ENCODE results near the gene ABCG5. TPM values are rescaled to one million over a fixed set of nuclear protein-coding genes. Genes with fewer than 3 reads are reported as not detected.

The ABCG5 gene
- total RNA-seq, 1 experiment from 2014 or later, result not detected

DNA sequence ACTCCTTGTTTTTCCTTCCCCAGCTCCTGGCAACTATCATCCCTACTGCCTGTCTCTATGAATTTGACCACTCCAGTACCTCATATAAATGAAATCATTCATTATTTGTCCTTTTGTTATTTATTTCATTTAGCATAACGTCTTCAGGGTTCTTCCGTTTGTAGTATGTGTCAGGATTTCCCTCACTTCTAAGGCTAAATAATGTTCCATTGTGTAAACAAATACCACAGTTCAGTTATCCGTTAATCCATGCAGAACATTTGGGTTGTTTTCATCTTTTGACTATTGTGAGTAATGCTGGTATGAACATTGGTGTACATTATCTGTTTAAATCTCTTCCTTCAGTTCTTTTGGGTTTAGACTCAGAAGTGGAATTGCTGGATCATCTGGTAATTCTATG is 46.0 kb downstream of the ABCG5 start:
- POLR2A ChIA-PET, result no interaction called here
- Mint-ChIP-seq H3K27me3 (ENCODE audit: low read depth) (no peaks in the 10 kb centered on the region), H3K4me3 (no peak overlapping the region), H3K36me3 (no peaks in the 10 kb centered on the region), H3K9me3 (no peaks in the 10 kb centered on the region), H3K4me1 (no peaks in the 10 kb centered on the region), H3K27ac (no peak overlapping the region)
- TF ChIP-seq FOXJ3 (CRISPR knock-in tag; IDR thresholded peaks at IDR 0.05; ENCODE audit: borderline replicate concordance) (no peak), ZNF121 (CRISPR knock-in tag; IDR thresholded peaks at IDR 0.05) (no peak), NFATC4 (CRISPR knock-in tag; IDR thresholded peaks at IDR 0.05) (no peak), NR3C1 (CRISPR knock-in tag; conservative IDR thresholded peaks at IDR 0.05; ENCODE audit: low read depth) (no peak), ZNF671 (CRISPR knock-in tag; IDR thresholded peaks at IDR 0.05) (no peak), MYBL2 (CRISPR knock-in tag; IDR thresholded peaks at IDR 0.05) (no peak), ERG (CRISPR knock-in tag; IDR thresholded peaks at IDR 0.05) (no peak), ETV6 (CRISPR knock-in tag; IDR thresholded peaks at IDR 0.05) (no peak), CTCF (IDR thresholded peaks at IDR 0.05) (no peak), E2F1 (CRISPR knock-in tag; IDR thresholded peaks at IDR 0.05) (no peak), CREM (CRISPR knock-in tag; IDR thresholded peaks at IDR 0.05) (no peak), ZNF263 (CRISPR knock-in tag; IDR thresholded peaks at IDR 0.05; ENCODE audit: low read depth) (no peak), HMGA2 (CRISPR knock-in tag; IDR thresholded peaks at IDR 0.05) (no peak), PRRX2 (CRISPR knock-in tag; IDR thresholded peaks at IDR 0.05) (no peak)
- TF ChIP-seq, protein P1, sequence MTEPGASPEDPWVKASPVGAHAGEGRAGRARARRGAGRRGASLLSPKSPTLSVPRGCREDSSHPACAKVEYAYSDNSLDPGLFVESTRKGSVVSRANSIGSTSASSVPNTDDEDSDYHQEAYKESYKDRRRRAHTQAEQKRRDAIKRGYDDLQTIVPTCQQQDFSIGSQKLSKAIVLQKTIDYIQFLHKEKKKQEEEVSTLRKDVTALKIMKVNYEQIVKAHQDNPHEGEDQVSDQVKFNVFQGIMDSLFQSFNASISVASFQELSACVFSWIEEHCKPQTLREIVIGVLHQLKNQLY (CRISPR knock-in tag; IDR thresholded peaks at IDR 0.05), result no peak
- DNase-seq (ENCODE audit: low spot score) (no peak), ATAC-seq (no peak)
- CTCF ChIA-PET, result no interaction called here

- no peak overlapping the region for H3K4me3 Mint-ChIP-seq
- no peak for ATAC-seq
- no peaks in the 10 kb centered on the region for H3K9me3 Mint-ChIP-seq
- H3K27me3 Mint-ChIP-seq (ENCODE audit: low read depth), result no peaks in the 10 kb centered on the region
- DNase-seq (ENCODE audit: low spot score), result no peak
- ChIA-PET CTCF (no interaction called here), POLR2A (no interaction called here)
- no peak overlapping the region; the same call in 1 of the 2 replicates for H3K27ac Mint-ChIP-seq
- H3K4me1 Mint-ChIP-seq, result no peaks in the 10 kb centered on the region
- H3K36me3 Mint-ChIP-seq, result no peaks in the 10 kb centered on the region
- TF ChIP-seq, protein P2, sequence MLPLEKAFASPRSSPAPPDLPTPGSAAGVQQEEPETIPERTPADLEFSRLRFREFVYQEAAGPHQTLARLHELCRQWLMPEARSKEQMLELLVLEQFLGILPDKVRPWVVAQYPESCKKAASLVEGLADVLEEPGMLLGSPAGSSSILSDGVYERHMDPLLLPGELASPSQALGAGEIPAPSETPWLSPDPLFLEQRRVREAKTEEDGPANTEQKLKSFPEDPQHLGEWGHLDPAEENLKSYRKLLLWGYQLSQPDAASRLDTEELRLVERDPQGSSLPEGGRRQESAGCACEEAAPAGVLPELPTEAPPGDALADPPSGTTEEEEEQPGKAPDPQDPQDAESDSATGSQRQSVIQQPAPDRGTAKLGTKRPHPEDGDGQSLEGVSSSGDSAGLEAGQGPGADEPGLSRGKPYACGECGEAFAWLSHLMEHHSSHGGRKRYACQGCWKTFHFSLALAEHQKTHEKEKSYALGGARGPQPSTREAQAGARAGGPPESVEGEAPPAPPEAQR (CRISPR knock-in tag; IDR thresholded peaks at IDR 0.05), result no peak
- TF ChIP-seq ERG (CRISPR knock-in tag; IDR thresholded peaks at IDR 0.05), result no peak
- no peak for TF ChIP-seq JUN (CRISPR knock-in tag; IDR thresholded peaks at IDR 0.05)
- TF ChIP-seq NFYB (CRISPR knock-in tag; conservative IDR thresholded peaks at IDR 0.05; ENCODE audit: low read depth), result no peak
- TF ChIP-seq E2F5 (CRISPR knock-in tag; IDR thresholded peaks at IDR 0.05), result no peak
- no peak for TF ChIP-seq TEAD4 (CRISPR knock-in tag; IDR thresholded peaks at IDR 0.05)
- TF ChIP-seq, protein P3, sequence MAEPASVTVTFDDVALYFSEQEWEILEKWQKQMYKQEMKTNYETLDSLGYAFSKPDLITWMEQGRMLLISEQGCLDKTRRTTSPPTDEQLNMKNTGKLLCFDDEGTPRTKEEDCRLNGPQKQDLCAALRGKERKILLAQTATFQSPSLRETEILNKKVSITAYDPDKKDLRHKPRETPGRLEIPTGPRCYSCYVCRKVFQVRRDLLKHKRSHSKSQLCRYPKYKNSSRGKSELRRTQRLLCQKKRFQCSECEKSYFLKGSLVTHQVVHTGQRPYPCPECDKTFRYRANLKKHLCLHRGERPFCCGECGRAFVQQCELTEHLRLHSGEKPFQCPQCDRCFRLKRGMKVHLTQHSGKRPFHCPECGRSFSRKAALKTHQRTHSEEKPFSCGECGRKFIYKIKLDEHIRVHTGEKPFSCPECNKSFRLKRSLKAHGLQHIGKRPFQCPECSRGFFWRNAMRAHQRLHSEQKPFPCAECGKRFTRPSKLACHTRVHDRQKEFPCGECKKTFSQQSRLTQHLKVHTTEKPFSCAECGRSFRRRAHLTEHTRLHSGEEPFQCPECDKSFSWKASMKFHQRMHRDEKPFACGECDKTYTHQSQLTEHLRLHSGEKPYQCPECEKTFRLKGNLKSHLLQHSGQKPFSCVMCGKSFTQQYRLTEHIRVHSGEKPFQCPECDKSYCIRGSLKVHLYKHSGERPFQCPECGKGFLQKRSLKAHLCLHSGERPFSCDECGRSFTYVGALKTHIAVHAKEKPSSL (CRISPR knock-in tag; conservative IDR thresholded peaks at IDR 0.05), result no peak
- TF ChIP-seq MAX (CRISPR knock-in tag; IDR thresholded peaks at IDR 0.05), result no peak
- TF ChIP-seq, protein P4, sequence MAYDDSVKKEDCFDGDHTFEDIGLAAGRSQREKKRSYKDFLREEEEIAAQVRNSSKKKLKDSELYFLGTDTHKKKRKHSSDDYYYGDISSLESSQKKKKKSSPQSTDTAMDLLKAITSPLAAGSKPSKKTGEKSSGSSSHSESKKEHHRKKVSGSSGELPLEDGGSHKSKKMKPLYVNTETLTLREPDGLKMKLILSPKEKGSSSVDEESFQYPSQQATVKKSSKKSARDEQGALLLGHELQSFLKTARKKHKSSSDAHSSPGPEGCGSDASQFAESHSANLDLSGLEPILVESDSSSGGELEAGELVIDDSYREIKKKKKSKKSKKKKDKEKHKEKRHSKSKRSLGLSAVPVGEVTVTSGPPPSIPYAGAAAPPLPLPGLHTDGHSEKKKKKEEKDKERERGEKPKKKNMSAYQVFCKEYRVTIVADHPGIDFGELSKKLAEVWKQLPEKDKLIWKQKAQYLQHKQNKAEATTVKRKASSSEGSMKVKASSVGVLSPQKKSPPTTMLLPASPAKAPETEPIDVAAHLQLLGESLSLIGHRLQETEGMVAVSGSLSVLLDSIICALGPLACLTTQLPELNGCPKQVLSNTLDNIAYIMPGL (CRISPR knock-in tag; IDR thresholded peaks at IDR 0.05), result no peak
Measured at GRCh38 chr2:43791035-43791765, 47.4 kb downstream of the ABCG5 start.
